A172 (cell line): Measurements from ENCODE around the gene TEX101. TPM values are rescaled to one million over a fixed set of nuclear protein-coding genes. Genes with fewer than 3 reads are reported as not detected.
"Not testable (repeated sequence)": the region's sequence is repeated elsewhere in the genome, so short reads cannot be mapped to it uniquely, and the experiment has no call there.

Experiments
- DNase-seq: peaks from one replicate; pipeline ENCODE4 v3.0.0-alpha.2; 2015; ENCODE audit warnings: low spot score
- total RNA-seq: library from RNA; depleted of rRNA; stranded (reverse); fragments of >200 nt; shearing (Covaris generic); gene quantifications from 2 replicates; pipeline ENCODE4 v1.2.3, GENCODE V29; 2014; rRNA removed

Gene TEX101
- not detected in 2 replicates for total RNA-seq

- no peak for DNase-seq
Measured at GRCh38 chr19:43414554-43414953, at the start of gene TEX101. Gene TEX101, plus strand, starts transcription at chr19:43414890. Its CDS starts 1,030 bp downstream, at chr19:43415920.

GRCh38 chr19:43365677-43366076, 49.0 kb upstream of the TEX101 start:
- DNase-seq, result not testable (repeated sequence)

GRCh38 chr19:43367822-43368221, 46.9 kb upstream of the TEX101 start:
- DNase-seq, result no peak

GRCh38 chr19:43368897-43369296, 45.8 kb upstream of the TEX101 start:
- DNase-seq, result not testable (repeated sequence)

GRCh38 chr19:43371909-43372308, 42.8 kb upstream of the TEX101 start:
- no peak for DNase-seq

- DNase-seq, result no peak
Measured at GRCh38 chr19:43372462-43372861, 42.2 kb upstream of the TEX101 start.

- DNase-seq, result not testable (repeated sequence)
Measured at GRCh38 chr19:43377624-43378023, 37.1 kb upstream of the TEX101 start.

- no peak for DNase-seq
Measured at GRCh38 chr19:43380008-43380407, 34.7 kb upstream of the TEX101 start.

GRCh38 chr19:43380771-43381386, 33.8 kb upstream of the TEX101 start:
- DNase-seq, result no peak

GRCh38 chr19:43382586-43383216, 32.0 kb upstream of the TEX101 start:
- not testable (repeated sequence) for DNase-seq

GRCh38 chr19:43383254-43383653, 31.4 kb upstream of the TEX101 start:
- DNase-seq, result not testable (repeated sequence)

- not testable (repeated sequence) for DNase-seq
Measured at GRCh38 chr19:43383759-43384158, 30.9 kb upstream of the TEX101 start.

- DNase-seq, result not testable (repeated sequence)
Measured at GRCh38 chr19:43390903-43391551, 23.7 kb upstream of the TEX101 start.

GRCh38 chr19:43391552-43391935, 23.1 kb upstream of the TEX101 start:
- DNase-seq, result not testable (repeated sequence)

- not testable (repeated sequence) for DNase-seq
Measured at GRCh38 chr19:43393501-43393900, 21.2 kb upstream of the TEX101 start.

- no peak for DNase-seq
Measured at GRCh38 chr19:43395561-43395960, 19.1 kb upstream of the TEX101 start.

GRCh38 chr19:43406297-43406696, 8.4 kb upstream of the TEX101 start:
- DNase-seq, result no peak

- no peak for DNase-seq
Measured at GRCh38 chr19:43407416-43408005, 7.2 kb upstream of the TEX101 start.

- DNase-seq, result no peak
Measured at GRCh38 chr19:43408043-43408442, 6.6 kb upstream of the TEX101 start.

GRCh38 chr19:43409415-43409814, 5.3 kb upstream of the TEX101 start:
- no peak for DNase-seq

GRCh38 chr19:43412441-43412840, 2.2 kb upstream of the TEX101 start:
- no peak for DNase-seq

GRCh38 chr19:43416951-43417623, 2.4 kb downstream of the TEX101 start:
- DNase-seq, result no peak
